Measurements from ENCODE around the gene TFAP2D.
A peak's percentile ranks its signal among the peaks of the same experiment; 100 is the strongest.

TFAP2D gene

DNA sequence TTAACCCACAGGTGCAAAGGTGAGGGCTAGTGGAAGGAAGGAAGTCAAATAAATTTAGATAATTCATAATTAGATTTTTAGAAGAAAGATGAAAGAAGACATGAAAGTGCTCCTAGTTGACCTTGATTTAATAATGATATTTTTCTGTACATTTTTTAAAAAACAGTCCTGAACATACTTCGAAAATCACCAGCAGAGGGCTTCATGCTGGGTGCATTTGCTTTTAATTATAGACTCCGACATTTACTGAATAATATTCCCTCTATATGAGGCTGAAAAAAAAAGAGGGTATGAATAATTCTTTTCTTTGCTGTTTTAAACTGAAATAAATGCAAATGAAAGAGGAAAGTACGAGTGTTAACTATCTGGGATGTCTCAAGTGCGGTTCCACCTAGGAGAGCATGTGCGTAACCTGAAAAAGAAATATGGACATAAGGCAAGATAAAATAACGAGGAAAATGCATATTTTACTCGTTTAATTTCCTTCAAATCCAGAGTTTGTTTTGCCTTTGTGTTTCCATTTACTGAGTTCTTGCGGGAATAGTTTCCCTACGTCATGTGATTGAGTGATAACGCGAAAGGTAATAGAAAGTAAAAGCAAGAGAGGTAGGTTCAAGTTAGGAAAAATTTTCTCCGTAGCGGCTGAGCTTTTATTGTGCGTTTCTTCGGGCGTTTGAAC, 102.2 kb downstream of the TFAP2D start:
- Histone ChIP-seq H3K4me3 (peak overlapping the region; percentile 22 to 41), H3K36me3 (no peaks in the 10 kb centered on the region), H3K9me3 (no peaks in the 10 kb centered on the region), H3K27me3 (peaks cover 0 to 77% of the 10 kb centered on the region in 2 donors), H3K27ac (no peak overlapping the region), H3K4me1 (peaks cover 0 to 18% (median 11%) of the 10 kb centered on the region in 4 donors)
- DNase-seq: no peak
- TF ChIP-seq CTCF (IDR thresholded peaks at IDR 0.05): no peak
- intact Hi-C loops (cut with DNase I; ENCODE audit: low total_unique reads): no loop called here

GRCh38 chr6:50816115-50816675, 102.9 kb downstream of the TFAP2D start:
- Histone ChIP-seq H3K9me3 (no peaks in the 10 kb centered on the region), H3K27me3 (peaks cover 0 to 83% of the 10 kb centered on the region in 2 donors), H3K36me3 (no peaks in the 10 kb centered on the region), H3K4me1 (peaks cover 0 to 24% (median 16%) of the 10 kb centered on the region in 4 donors), H3K4me3 (peak overlapping the region; percentile 22 to 41), H3K27ac (no peak overlapping the region)
- intact Hi-C loops (cut with DNase I; ENCODE audit: low total_unique reads): no loop called here
- peak in 1 of 2 donors; percentile 54 for DNase-seq
- TF ChIP-seq CTCF (IDR thresholded peaks at IDR 0.05): peak; percentile 68 to 70

DNA sequence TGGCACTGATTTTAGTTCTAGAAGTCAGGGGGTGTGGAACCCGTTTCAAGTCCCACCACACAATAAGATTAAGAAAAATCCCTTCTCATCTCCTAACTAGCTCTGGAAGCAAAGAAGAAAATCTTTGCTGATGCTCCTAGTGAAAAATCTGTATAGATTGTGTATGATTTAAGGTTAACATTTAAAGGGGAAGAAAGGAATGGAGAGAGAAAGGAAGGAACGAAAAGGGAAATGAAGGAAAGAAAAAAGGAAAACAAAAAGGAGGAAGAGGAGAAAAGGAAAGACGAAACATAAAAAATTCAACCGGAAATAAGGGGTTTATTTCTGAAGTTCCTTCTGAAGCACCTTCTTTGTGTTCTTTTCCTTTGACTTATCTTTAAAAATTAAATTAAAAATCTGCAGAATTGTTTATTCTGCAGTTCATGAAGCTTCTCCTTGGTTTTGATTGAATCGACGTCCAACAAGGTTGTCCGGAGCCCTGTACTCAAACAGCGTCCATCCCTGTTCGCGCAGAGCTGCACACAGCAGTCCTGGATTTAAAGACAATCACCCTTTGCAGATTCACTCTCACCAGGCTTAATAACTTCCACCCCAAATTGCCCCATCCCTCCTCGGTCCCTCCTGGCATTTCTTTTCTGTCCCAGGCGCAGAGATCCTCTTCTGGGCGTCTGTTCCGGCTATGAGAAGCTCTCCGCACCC, 103.8 kb downstream of the TFAP2D start:
- Histone ChIP-seq H3K4me3 (no peak overlapping the region), H3K9me3 (no peaks in the 10 kb centered on the region), H3K36me3 (no peaks in the 10 kb centered on the region), H3K27me3 (peaks cover 0 to 88% of the 10 kb centered on the region in 2 donors), H3K27ac (no peak overlapping the region), H3K4me1 (peaks cover 0 to 28% (median 19%) of the 10 kb centered on the region in 4 donors)
- no peak for DNase-seq
- intact Hi-C loops (cut with DNase I; ENCODE audit: low total_unique reads): no loop called here
- TF ChIP-seq CTCF (IDR thresholded peaks at IDR 0.05): no peak

GRCh38 chr6:50817646-50817950, 104.3 kb downstream of the TFAP2D start:
- intact Hi-C loops (cut with DNase I; ENCODE audit: low total_unique reads): no loop called here
- peaks cover 0 to 92% of the 10 kb centered on the region in 2 donors for H3K27me3 ChIP-seq
- no peak overlapping the region for H3K4me3 ChIP-seq
- TF ChIP-seq CTCF (IDR thresholded peaks at IDR 0.05): no peak
- H3K4me1 ChIP-seq: peaks cover 0 to 28% (median 19%) of the 10 kb centered on the region in 4 donors
- no peaks in the 10 kb centered on the region for H3K9me3 ChIP-seq
- no peak for DNase-seq
- no peaks in the 10 kb centered on the region for H3K36me3 ChIP-seq
- H3K27ac ChIP-seq: no peak overlapping the region

- no peaks in the 10 kb centered on the region for H3K9me3 ChIP-seq
- H3K27ac ChIP-seq: no peak overlapping the region
- H3K27me3 ChIP-seq: peaks cover 0 to 94% of the 10 kb centered on the region in 2 donors
- TF ChIP-seq CTCF (IDR thresholded peaks at IDR 0.05): no peak
- intact Hi-C loops (cut with DNase I; ENCODE audit: low total_unique reads): no loop called here
- no peaks in the 10 kb centered on the region for H3K36me3 ChIP-seq
- peaks cover 0 to 28% (median 19%) of the 10 kb centered on the region in 4 donors for H3K4me1 ChIP-seq
- H3K4me3 ChIP-seq: no peak overlapping the region
- DNase-seq: no peak
Measured at GRCh38 chr6:50818020-50818419, 104.7 kb downstream of the TFAP2D start.
